ENCODE results near the gene BST1. TPM values are rescaled to one million over a fixed set of nuclear protein-coding genes. Genes with fewer than 3 reads are reported as not detected.
"Not testable (repeated sequence)": the region's sequence is repeated elsewhere in the genome, so short reads cannot be mapped to it uniquely, and the experiment has no call there.

Gene BST1
- polyA plus RNA-seq, 1 experiment: 27.6 TPM

DNA sequence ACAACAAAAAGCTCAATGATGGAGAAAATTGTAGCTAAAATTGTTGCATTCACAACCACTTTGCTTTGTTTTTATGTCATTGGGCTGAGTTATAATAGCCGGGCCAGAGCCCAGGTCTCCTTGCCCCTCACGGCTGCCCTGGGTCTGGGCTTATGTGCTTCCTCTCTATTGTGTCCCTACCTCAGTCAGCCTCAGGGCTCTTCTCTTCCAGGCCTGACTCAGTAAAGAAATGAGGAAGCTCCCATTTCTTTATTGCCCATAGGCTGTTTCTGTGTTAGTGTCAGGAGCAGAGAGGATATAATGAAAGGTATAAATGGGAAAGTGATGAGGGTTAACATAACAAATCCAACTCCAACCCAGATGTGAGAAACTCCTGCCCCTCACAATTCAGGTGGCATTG lies 18.0 kb downstream of the BST1 start:
- no peak for DNase-seq (ENCODE audit: low read depth, low spot score)
- Histone ChIP-seq H3K27me3 (ENCODE audit: control insufficient read depth, insufficient read depth, low read length) (no peaks in the 10 kb centered on the region), H3K9me3 (ENCODE audit: control insufficient read depth, insufficient read depth, low read length) (peaks cover 5% of the 10 kb centered on the region; the same call in 1 of the 2 replicates), H3K4me3 (ENCODE audit: low read depth, low read length) (no peak overlapping the region), H3K27ac (ENCODE audit: low read depth, low read length) (no peak overlapping the region)
- TF ChIP-seq, protein P1, sequence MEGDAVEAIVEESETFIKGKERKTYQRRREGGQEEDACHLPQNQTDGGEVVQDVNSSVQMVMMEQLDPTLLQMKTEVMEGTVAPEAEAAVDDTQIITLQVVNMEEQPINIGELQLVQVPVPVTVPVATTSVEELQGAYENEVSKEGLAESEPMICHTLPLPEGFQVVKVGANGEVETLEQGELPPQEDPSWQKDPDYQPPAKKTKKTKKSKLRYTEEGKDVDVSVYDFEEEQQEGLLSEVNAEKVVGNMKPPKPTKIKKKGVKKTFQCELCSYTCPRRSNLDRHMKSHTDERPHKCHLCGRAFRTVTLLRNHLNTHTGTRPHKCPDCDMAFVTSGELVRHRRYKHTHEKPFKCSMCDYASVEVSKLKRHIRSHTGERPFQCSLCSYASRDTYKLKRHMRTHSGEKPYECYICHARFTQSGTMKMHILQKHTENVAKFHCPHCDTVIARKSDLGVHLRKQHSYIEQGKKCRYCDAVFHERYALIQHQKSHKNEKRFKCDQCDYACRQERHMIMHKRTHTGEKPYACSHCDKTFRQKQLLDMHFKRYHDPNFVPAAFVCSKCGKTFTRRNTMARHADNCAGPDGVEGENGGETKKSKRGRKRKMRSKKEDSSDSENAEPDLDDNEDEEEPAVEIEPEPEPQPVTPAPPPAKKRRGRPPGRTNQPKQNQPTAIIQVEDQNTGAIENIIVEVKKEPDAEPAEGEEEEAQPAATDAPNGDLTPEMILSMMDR (IDR thresholded peaks at IDR 0.05; ENCODE audit: low read depth, low read length): no peak
- CTCF ChIA-PET: interaction anchor here (0.6 kb wide), 1 partner anchor 79 kb away, joined by 3 read pairs; no protein-coding TSS in a partner anchor
- POLR2A ChIA-PET: no interaction called here

DNA sequence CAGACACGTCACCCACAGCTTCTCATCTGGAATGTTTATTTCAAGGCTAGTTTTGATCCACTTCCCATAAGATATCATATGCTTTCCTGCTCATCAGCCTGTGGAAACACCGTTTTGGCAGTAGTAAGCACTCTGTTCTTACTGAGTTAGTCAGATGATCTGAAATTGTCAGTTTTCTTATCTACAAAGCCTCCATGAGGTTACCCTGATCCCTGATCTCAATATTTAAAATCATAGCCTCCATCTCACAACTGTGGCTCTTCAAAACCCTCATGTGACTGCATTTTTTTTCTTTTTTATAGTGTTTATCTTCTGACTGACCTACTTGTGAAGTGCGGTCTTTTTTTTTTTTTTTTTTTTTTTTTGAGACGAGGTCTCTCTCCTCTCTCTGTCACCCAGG lies 22.7 kb downstream of the BST1 start:
- POLR2A ChIA-PET: interaction anchor here (0.6 to 0.7 kb wide), 2 partner anchors 30 to 386 kb away, joined by 3 to 4 read pairs; no protein-coding TSS in a partner anchor

DNA sequence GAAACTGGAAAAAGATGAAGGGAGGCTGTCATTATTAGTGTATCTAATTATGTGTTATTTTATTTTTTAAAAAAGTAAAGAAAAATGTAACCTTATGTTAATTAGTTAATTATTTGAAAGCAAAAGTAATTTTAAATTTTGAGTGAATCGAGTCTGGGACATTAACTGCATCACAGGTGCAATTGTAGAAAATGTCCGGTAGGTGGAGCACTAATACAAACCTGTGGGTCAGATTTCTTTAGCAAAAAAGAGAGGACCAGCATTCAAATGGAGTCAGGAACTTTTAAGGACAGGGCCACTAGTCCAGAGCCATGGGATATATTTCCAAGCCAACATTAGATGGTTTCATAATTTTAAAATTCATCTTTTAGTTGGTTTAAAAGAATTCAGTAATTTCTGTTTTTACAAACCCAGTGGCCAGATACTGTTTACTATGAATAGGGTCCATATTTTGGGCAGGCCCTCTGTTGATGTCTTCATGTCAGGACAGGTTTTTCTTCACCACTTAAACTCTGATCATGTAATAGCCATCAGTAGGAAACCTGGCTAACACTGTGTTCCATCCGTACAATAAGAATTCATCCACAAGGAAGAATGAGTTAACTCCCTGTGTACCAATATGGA lies 27.2 kb downstream of the BST1 start:
- ChIA-PET POLR2A (no interaction called here), CTCF (interaction anchor here (0.8 to 1.4 kb wide), 8 partner anchors 12 to 271 kb away, joined by 3 to 7 read pairs (median 3); no protein-coding TSS in a partner anchor)
- H3K27ac ChIP-seq (ENCODE audit: low read depth, low read length): no peak overlapping the region
- no peaks in the 10 kb centered on the region; the same call in 1 of the 2 replicates for H3K9me3 ChIP-seq (ENCODE audit: control insufficient read depth, insufficient read depth, low read length)
- H3K4me3 ChIP-seq (ENCODE audit: low read depth, low read length): no peak overlapping the region
- H3K27me3 ChIP-seq (ENCODE audit: control insufficient read depth, insufficient read depth, low read length): no peaks in the 10 kb centered on the region
- DNase-seq (ENCODE audit: low read depth, low spot score): no peak
- TF ChIP-seq, protein P1 (IDR thresholded peaks at IDR 0.05; ENCODE audit: low read depth, low read length): peak; percentile 78

More for the DNA sequence above, 22.7 kb downstream of the BST1 start:
- CTCF ChIA-PET: interaction anchor here (0.7 to 1.2 kb wide), 2 partner anchors 231 to 268 kb away, joined by 3 read pairs; no protein-coding TSS in a partner anchor
- no peak for DNase-seq (ENCODE audit: low read depth, low spot score)
- Histone ChIP-seq H3K9me3 (ENCODE audit: control insufficient read depth, insufficient read depth, low read length) (peaks cover 5% of the 10 kb centered on the region; the same call in 1 of the 2 replicates), H3K27ac (ENCODE audit: low read depth, low read length) (no peak overlapping the region), H3K27me3 (ENCODE audit: control insufficient read depth, insufficient read depth, low read length) (no peaks in the 10 kb centered on the region), H3K4me3 (ENCODE audit: low read depth, low read length) (no peak overlapping the region)
- TF ChIP-seq, protein P1 (IDR thresholded peaks at IDR 0.05; ENCODE audit: low read depth, low read length): no peak

DNA sequence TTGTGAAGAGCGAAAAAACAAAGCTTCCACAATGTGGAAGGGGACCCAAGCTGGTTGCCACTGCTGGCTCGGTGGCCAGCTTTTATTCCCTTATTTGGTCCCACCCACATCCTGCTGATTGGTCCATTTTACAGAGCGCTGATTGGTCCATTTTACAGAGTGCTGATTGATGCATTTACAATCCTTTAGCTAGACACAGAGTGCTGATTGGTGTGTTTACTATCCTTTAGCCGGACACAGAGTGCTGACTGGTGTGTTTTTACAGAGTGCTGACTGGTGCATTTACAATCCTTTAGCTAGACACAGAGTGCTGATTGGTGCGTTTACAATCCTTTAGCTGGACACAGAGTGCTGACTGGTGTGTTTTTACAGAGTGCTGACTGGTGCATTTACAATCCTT lies 30.2 kb downstream of the BST1 start:
- H3K27me3 ChIP-seq (ENCODE audit: control insufficient read depth, insufficient read depth, low read length); POLR2A ChIA-PET; H3K27ac ChIP-seq (ENCODE audit: low read depth, low read length); H3K9me3 ChIP-seq (ENCODE audit: control insufficient read depth, insufficient read depth, low read length); H3K4me3 ChIP-seq (ENCODE audit: low read depth, low read length); DNase-seq (ENCODE audit: low read depth, low spot score): not testable (repeated sequence)
- CTCF ChIA-PET: interaction anchor here (1.1 kb wide), 1 partner anchor 149 kb away, joined by 3 read pairs; no protein-coding TSS in a partner anchor

DNA sequence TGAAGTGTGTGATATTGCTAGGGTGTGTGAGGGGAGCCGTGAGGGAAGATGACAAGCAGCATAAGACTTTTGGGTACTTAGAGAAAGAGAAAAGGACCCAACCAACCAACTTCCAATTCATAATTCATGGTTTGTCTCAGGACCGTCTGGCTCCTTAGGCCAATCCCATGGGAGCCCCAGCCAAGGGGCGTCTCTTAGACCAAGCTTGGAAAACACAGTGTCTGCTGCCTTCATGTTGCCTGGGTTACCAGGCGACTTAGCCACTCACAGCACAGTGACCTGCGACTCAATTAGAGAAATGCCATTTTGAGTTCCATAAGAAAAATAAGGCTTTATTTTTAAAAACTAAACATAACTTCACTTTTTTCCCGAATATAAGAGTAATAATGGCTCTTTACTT lies 32.7 kb downstream of the BST1 start:
- POLR2A ChIA-PET: no interaction called here
- Histone ChIP-seq H3K9me3 (ENCODE audit: control insufficient read depth, insufficient read depth, low read length) (no peaks in the 10 kb centered on the region; the same call in 1 of the 2 replicates), H3K4me3 (ENCODE audit: low read depth, low read length) (no peak overlapping the region), H3K27ac (ENCODE audit: low read depth, low read length) (no peak overlapping the region), H3K27me3 (ENCODE audit: control insufficient read depth, insufficient read depth, low read length) (no peaks in the 10 kb centered on the region)
- CTCF ChIA-PET: no interaction called here
- TF ChIP-seq, protein P1 (IDR thresholded peaks at IDR 0.05; ENCODE audit: low read depth, low read length): no peak
- no peak for DNase-seq (ENCODE audit: low read depth, low spot score)
